Naive thymus-derived CD8-positive, alpha-beta T cell (primary cell): ENCODE results near the gene LHPP. TPM values are rescaled to one million over a fixed set of nuclear protein-coding genes. Genes with fewer than 3 reads are reported as not detected.

Experiments
- ATAC-seq, 2 donors: fragments of 150-1000 bp; cut with Tn5 transposase in 1 of 2; sonication (Bioruptor Pico), chemical (Tn5 transposase) in 1 of 2; 1 replicate in 1 of 2; 2 replicates in 1 of 2; pipeline ENCODE4 v1.10.0; 2021; ENCODE audit warnings: mild to moderate bottlenecking in 2 of 2, moderate library complexity in 2 of 2
- POLR2A ChIA-PET: fragments of 350-600 bp; sonication (Branson Sonifier 250); formaldehyde crosslinking; loops from one replicate; lab custom pipeline; 2021; ENCODE audit warnings: antibody characterized with exemption; lab: Charles Lee
- DNase-seq, 10 donors: peaks; one replicate each; pipeline versions ENCODE4 v3.0.0 to v3.0.0-alpha.2; 2020 to 2022
- H3K27ac Mint-ChIP-seq, 10 donors: one replicate each; pipeline ENCODE4 v1.8.0; 2020 to 2022; ENCODE audit warnings: mild to moderate bottlenecking in 10 of 10, mixed read lengths in 10 of 10, moderate library complexity in 4 of 10, inconsistent platforms in 1 of 10
- H3K27me3 Mint-ChIP-seq, 5 donors: one replicate each; pipeline ENCODE4 v1.8.0; 2021 to 2022; ENCODE audit warnings: mixed read lengths in 5 of 5
- H3K36me3 Mint-ChIP-seq, 3 donors: one replicate each; pipeline ENCODE4 v1.8.0; 2020 to 2022; ENCODE audit warnings: mixed read lengths in 3 of 3, mild to moderate bottlenecking in 2 of 3, inconsistent platforms in 1 of 3
- H3K4me1 Mint-ChIP-seq, 4 donors: one replicate each; pipeline ENCODE4 v1.8.0; 2021 to 2022; ENCODE audit warnings: mixed read lengths in 4 of 4
- H3K4me3 Mint-ChIP-seq, 10 donors: one replicate each; pipeline ENCODE4 v1.8.0; 2020 to 2022; ENCODE audit warnings: mild to moderate bottlenecking in 10 of 10, mixed read lengths in 10 of 10, moderate library complexity in 6 of 10, inconsistent platforms in 1 of 10
- H3K9me3 Mint-ChIP-seq, 9 donors: one replicate each; pipeline ENCODE4 v1.8.0; 2020 to 2022; ENCODE audit warnings: mixed read lengths in 9 of 9, mild to moderate bottlenecking in 3 of 9, inconsistent platforms in 1 of 9, moderate library complexity in 1 of 9
- polyA plus RNA-seq, 3 donors: library from polyadenylated mRNA; unstranded; fragments of 300-500 nt; fragmentation: Illumina TruSeq; gene quantifications; one replicate each; pipeline ENCODE4 v1.2.3, GENCODE V29; 2021
- total RNA-seq, 8 experiments: library from RNA in 2 of 8; stranded (reverse) in 2 of 8; gene quantifications; one replicate each; pipeline ENCODE4 v1.2.3 and lab custom pipeline; 2021 to 2026

LHPP gene
- total and polyA plus RNA-seq, 5 experiments from 2014 or later, result 18.1 to 27.4 (median 23.3) TPM

DNA sequence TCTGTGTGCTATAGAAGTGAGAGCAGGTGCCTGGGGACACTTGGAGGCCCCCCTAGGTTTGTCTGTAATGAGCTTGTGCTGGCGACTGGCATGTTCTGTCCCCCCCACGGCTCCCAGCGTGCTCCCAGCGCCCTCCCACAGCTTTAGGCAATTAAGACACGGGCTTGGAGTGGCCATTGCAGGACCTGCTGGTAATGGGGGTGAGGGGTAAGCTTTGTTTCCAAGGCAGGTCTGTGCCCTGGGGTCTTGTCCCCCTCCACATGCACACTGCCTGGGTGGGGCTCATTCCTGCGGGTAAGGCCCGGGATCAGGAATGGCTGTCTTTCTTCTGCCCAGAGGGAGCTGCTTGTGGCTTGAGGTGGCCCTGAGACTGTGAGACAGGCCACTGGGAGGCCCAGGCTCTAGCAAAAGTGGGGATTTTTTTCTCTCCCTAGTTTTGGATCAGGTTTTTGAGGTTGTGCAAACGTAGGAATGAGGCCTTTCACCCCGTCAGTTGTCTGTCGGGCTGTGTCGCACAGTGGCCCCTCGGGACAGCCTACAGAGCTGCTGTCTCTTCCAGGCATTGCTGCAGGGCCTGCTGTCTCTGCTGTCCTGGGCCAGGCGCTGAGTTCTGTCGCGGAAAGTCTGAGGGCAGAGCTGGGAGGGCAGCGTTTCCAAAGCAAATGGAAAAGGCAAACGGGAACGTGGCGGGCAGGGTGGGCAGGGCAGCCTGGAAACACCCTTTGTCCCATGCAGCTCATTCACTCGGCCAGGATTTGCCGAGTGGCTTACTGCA lies 107.4 kb downstream of the LHPP start:
- ATAC-seq (no peak), DNase-seq (peak in 1 of 10 donors; percentile 52)
- no peaks in the 10 kb centered on the region for H3K27me3 Mint-ChIP-seq
- H3K36me3 Mint-ChIP-seq, result no peaks in the 10 kb centered on the region
- H3K4me1 Mint-ChIP-seq, result peaks cover 0 to 19% (median 0%) of the 10 kb centered on the region in 4 donors
- no peak overlapping the region for H3K27ac Mint-ChIP-seq
- H3K9me3 Mint-ChIP-seq, result no peaks in the 10 kb centered on the region
- POLR2A ChIA-PET, result no interaction called here
- H3K4me3 Mint-ChIP-seq, result no peak overlapping the region

DNA sequence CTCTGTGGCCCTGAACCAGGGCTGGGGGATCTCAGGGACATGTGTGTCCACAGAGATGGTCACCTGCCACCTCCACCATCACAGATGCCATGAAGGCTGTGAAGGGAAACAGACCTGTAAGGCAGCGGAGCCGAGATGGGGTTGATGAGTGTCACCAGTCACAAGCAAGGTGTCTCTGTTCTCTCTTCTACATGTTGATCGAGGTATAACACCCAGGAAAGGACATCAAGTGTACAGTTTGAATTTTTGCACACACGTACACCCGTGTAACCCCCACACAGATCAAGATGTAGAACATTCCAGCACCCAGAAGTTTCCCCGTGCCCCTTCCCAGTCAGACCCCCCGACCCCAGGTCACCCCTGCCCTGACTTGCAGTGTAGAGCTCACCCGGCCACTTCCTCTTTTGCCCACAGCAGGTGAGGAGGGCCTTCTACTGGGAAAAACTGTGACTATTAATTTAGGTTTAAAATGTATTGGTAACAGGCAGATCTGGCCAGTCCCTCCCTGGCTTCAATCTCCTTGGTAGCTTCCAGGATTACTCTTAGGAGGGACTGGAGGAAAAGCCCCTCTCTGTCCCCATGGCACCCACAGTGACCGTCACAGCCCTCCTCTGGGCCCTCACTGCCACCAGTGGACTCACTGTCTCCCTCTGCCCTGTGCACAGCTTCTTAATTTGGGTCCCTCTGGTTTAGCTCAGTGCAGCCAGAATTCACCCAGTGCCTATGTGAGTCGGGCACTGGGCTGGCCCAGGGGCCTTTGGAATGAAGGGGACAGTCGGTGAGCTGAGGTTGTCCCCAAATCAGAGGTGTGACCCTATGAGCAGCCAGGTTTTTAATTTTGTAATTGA lies 108.2 kb downstream of the LHPP start:
- H3K36me3 Mint-ChIP-seq, result no peaks in the 10 kb centered on the region
- POLR2A ChIA-PET, result no interaction called here
- H3K9me3 Mint-ChIP-seq, result no peaks in the 10 kb centered on the region
- H3K4me3 Mint-ChIP-seq, result no peak overlapping the region
- ATAC-seq, result no peak
- peak overlapping the region in 1 of 10 donors; percentile 59 for H3K27ac Mint-ChIP-seq
- peak in 1 of 10 donors; percentile 50 for DNase-seq
- peaks cover 0 to 19% (median 0%) of the 10 kb centered on the region in 4 donors for H3K4me1 Mint-ChIP-seq
- no peaks in the 10 kb centered on the region for H3K27me3 Mint-ChIP-seq

DNA sequence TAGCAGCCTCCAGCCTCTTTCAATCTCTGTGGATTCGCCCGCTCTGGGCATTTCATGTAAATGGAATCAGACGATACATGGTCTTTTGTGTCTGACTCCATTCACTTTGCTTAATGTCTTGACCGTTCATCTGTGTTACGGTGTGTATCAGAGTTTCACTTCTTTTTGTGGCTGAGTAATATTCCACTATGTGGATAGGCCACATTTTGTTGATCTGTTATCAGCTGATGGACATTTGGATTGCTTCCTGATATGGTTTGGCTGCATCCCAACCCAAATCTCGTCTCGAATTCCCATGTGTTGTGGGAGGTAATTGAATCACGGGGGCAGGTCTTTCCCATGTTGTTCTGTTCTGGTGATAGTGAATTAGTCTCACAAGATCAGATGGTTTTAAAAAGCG lies 109.0 kb downstream of the LHPP start:
- H3K36me3 Mint-ChIP-seq, result no peaks in the 10 kb centered on the region
- no peaks in the 10 kb centered on the region for H3K27me3 Mint-ChIP-seq
- H3K4me1 Mint-ChIP-seq, result peaks cover 0 to 19% (median 2%) of the 10 kb centered on the region in 4 donors
- DNase-seq, result no peak
- H3K9me3 Mint-ChIP-seq, result no peaks in the 10 kb centered on the region
- no peak overlapping the region for H3K4me3 Mint-ChIP-seq
- ATAC-seq, result no peak
- POLR2A ChIA-PET, result no interaction called here
- no peak overlapping the region for H3K27ac Mint-ChIP-seq

DNA sequence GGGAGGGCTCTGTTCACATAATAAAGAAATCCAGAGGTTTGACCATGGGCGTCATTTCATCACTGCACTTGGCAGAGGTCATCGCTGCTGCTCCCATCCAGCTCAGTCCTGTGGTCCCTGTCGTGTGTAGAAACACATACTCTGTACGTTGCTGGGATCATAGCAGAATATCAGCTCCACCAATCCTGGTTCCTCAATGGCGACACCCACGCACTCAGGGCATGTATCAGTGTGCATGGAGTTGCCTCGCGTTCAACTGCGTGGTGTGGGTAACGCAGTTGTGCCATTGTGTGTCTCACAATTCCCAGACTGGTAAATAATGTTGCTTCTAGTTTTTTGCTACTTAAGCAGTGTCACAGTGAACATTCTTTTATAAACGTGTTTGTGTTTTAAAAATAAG lies 111.1 kb downstream of the LHPP start:
- H3K4me3 Mint-ChIP-seq, result no peak overlapping the region
- POLR2A ChIA-PET, result no interaction called here
- H3K27ac Mint-ChIP-seq, result no peak overlapping the region
- H3K9me3 Mint-ChIP-seq, result no peaks in the 10 kb centered on the region
- peaks cover 0 to 16% (median 4%) of the 10 kb centered on the region in 4 donors for H3K4me1 Mint-ChIP-seq
- DNase-seq (no peak), ATAC-seq (no peak)
- no peaks in the 10 kb centered on the region for H3K36me3 Mint-ChIP-seq
- H3K27me3 Mint-ChIP-seq, result no peaks in the 10 kb centered on the region

DNA sequence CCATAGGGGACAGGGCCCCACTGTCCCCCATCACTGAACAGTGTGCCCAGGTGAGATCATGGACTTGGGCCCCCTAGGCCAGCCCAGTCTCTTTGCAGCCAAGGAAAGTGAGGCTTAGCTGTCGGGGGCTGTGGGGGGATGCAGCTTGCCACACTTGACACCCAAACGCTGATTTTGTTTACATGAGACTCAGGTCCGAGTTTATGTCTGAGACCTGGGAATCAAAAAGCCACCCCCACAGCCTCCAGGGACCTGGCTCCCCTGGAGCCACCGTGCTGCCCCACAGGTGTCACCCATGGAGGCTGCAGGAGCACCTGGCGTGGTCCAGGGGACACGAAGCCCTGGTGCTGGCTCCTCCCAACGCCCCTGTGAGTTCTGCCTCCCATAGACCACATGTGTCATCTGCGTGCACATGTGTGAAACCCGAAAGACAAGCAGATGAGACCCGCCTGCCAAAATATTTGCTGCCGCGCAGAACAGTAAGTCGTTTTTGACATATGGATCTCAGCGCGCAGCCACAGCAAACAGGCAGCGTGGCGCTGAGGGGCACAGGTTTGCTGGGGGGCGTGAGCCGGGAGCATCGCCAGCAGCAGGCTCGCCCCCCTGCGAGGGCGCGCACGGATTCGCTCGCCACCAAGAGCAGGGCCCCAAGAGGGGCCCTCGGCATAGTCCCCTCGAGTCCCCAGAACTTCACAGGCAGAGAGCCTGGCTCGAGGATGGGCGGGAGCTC lies 112.3 kb downstream of the LHPP start:
- H3K4me1 Mint-ChIP-seq, result peaks cover 0 to 16% (median 4%) of the 10 kb centered on the region in 4 donors
- peaks cover 0 to 2% (median 0%) of the 10 kb centered on the region in 9 donors for H3K9me3 Mint-ChIP-seq
- H3K27me3 Mint-ChIP-seq, result no peaks in the 10 kb centered on the region
- no peak overlapping the region for H3K27ac Mint-ChIP-seq
- H3K4me3 Mint-ChIP-seq, result no peak overlapping the region
- POLR2A ChIA-PET, result no interaction called here
- no peak for ATAC-seq
- H3K36me3 Mint-ChIP-seq, result no peaks in the 10 kb centered on the region
- DNase-seq, result no peak

DNA sequence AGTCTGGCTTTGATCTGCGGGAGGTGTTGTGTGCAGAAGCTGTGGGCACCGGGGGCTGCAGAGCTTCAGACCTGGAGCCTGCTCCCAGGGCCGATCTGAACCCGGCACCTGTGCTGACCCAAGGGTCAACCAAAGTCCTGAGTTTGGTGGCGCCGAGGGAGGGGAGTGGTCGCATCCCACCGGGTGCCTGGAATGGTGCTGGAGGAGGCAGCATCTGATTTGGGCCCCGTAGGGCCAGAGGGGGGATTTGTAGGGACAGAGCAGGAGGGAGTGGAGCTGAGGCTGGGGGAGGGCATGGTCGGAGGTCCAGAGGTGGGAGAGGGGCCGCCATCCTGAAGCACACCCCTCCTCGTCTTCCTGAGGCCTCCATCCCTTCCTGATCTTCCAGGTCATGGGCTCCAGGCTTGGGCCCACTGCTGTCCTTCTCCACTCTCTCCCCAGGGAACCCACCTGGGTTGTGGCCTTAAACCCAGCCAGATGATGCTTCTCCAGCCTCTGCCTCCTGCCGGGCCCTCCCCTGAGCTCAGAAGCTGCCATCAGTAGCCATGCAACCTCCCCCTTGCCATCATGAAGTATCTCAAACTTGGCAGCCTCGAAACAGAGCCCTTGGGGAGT lies 112.9 kb downstream of the LHPP start:
- Mint-ChIP-seq H3K9me3 (peaks cover 0 to 3% (median 0%) of the 10 kb centered on the region in 9 donors), H3K27ac (peak overlapping the region in 1 of 10 donors; percentile 82), H3K4me1 (peaks cover 0 to 13% (median 4%) of the 10 kb centered on the region in 4 donors), H3K36me3 (peaks cover 0 to 4% (median 0%) of the 10 kb centered on the region in 3 donors), H3K27me3 (no peaks in the 10 kb centered on the region), H3K4me3 (no peak overlapping the region)
- POLR2A ChIA-PET, result no interaction called here
- peak in 1 of 10 donors; percentile 56 for DNase-seq
- no peak for ATAC-seq

DNA sequence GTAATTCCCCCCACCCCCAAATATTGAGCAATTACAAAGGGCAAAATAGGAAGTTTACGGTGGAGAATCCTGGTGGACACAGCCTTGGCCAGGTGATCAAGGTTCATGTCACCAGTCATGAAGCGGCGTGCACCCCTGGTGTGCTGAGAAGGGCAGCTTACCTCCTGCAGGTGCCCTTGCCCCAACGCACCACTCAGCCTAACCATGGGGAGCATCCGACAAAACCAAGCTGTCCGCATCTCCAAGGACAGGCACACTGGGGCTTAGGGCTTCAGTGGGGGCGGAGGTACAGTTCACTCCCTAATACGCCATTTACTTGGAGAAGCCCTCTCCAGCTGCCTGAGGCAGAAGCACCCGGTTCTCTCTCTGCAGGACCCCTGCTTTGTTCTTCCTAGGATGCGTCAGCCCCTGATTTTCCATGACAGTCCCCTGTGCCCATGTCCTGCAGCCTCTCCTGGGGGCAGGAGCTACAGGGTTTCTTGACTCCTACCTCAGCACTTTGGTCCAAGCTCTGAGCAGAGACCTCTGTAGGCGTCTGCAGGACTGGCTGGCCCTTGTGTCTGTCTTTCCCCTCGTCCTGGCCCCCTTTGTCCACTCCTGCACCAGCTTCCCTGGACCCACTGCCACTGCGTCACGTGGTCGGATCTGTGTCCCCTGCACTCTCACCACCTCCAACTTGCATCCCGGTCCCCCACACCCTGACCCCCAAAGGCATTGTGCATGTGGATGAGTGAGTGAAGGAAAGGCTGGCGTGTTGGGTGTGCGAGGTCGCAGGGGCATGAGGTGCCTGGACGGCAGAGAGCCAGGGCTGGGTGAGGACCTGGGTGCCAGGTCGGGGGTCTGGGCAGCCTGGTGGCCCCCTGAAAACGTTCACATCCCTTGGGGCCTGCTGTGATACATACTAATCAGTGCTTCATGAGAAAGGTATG lies 113.7 kb downstream of the LHPP start:
- peak in 1 of 10 donors; percentile 45 for DNase-seq
- Mint-ChIP-seq H3K27ac (peak overlapping the region in 3 of 10 donors; percentile 22 to 82 (median 53)), H3K27me3 (no peaks in the 10 kb centered on the region), H3K36me3 (peaks cover 0 to 12% (median 0%) of the 10 kb centered on the region in 3 donors), H3K9me3 (peaks cover 0 to 8% (median 4%) of the 10 kb centered on the region in 9 donors), H3K4me3 (no peak overlapping the region), H3K4me1 (peaks cover 0 to 6% (median 4%) of the 10 kb centered on the region in 4 donors)
- POLR2A ChIA-PET, result no interaction called here
- ATAC-seq, result no peak

DNA sequence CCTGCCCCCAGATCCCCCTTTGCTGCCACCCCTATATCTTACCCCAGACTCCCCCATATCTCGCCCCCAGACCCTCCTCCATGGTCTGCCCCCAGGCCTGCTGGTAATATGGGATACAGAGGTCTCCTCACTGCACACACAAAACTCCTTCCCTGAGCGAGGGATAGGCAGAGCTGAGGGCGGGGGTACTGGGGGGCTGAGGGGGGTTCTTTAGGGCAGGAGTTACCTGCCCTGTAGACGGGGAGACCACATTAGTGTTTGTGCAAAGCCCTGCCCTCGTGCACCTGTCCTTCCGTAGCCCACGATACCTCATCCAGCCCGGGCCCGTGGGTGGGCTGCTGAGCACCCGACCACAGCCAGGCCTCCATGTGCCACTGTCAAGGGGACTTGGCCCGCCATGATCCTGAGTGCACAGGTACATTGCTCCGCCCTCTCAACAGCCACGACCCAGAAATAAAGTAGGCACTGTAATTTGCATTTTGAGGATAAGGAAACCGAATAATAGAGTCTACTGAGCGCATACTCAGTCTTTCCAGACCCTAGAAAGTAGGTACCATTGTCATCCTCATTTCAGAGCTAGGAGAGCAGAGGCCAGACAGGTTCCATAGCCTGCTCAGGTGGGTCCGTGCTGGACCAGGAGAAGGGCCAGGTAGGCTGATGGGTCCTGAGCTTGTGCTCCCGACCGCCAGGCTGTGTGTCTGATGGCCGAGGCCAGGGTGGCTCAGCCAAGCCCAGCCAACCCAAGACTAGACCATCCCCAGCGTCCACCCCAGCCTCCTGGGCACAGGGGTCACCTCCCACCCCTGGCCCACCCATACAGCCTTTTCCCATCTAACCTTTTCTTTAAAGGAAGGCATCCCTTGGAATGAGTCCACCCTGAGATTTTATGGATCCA lies 115.2 kb downstream of the LHPP start:
- no peak overlapping the region for H3K4me3 Mint-ChIP-seq
- H3K27me3 Mint-ChIP-seq, result no peaks in the 10 kb centered on the region
- POLR2A ChIA-PET, result interaction anchor here (0.6 kb wide), 1 partner anchor 1582 kb away, joined by 3 read pairs; no protein-coding TSS in a partner anchor
- H3K27ac Mint-ChIP-seq, result no peak overlapping the region
- DNase-seq (peak in 1 of 10 donors; percentile 45), ATAC-seq (no peak)
- H3K4me1 Mint-ChIP-seq, result peaks cover 0 to 6% (median 1%) of the 10 kb centered on the region in 4 donors
- peaks cover 0 to 15% (median 7%) of the 10 kb centered on the region in 9 donors for H3K9me3 Mint-ChIP-seq
- H3K36me3 Mint-ChIP-seq, result peaks cover 5 to 17% (median 6%) of the 10 kb centered on the region in 3 donors

DNA sequence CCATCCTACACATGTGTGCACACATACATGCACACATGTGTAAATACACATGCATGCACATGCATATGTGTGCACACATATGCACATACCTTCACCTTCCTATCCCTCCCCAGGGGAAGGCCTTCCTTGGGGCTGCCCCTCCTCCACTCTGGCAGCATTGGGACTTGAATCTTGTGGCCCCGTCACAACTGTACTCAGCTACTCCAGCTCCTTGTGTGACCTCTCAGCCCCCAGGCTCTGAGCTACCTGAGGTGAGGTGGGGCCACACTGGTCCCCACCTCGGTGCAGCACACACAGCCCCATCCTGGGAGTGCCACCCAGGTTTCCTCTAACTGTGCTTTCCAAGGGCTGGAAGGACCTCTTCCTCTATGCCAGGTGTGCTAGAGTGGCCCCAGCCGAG lies 116.0 kb downstream of the LHPP start:
- DNase-seq (no peak), ATAC-seq (no peak)
- Mint-ChIP-seq H3K9me3 (peaks cover 0 to 15% (median 7%) of the 10 kb centered on the region in 9 donors), H3K27ac (peak overlapping the region in 1 of 10 donors; percentile 39), H3K4me3 (no peak overlapping the region), H3K36me3 (peaks cover 5 to 19% (median 6%) of the 10 kb centered on the region in 3 donors), H3K4me1 (peaks cover 0 to 6% (median 1%) of the 10 kb centered on the region in 4 donors), H3K27me3 (no peaks in the 10 kb centered on the region)
- POLR2A ChIA-PET, result no interaction called here

DNA sequence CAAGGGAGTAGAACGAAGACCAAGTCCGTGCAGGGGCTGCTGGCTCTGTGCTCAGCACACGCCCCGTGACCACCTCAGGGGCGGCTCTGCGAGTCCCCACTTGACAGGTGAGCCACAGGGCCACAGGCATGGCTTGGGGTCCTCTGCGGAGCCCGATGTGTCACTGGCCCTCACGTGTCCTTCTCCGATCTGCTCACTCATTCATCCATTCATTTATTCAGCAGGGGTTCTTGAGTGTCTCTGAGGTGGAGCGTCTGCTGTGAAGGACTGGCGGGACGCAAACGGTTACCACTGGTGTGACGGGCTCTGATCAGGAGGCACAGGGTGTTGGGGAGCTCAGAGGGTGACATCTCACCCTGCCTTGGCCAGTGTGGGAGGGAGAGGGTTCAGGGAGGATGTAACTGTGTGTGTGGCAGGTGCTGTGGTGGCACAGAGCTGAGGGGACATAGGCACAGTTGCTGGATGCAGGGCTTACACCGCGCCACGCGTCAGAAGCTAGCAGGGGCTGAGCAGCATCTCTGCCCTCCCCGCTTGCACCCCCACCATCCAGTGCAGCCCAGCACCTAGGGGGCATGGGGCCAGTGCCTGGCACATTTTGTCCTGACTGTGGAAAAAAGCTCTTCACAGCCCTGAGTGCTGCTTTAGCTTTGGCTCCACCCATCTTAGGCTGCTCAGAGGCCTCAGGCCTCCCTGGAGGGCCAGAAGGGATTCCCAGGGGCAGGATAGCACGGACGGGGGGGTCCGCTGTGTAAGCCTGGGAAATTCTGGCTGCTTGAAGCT lies 116.8 kb downstream of the LHPP start:
- Mint-ChIP-seq H3K36me3 (peaks cover 6 to 23% (median 8%) of the 10 kb centered on the region in 3 donors), H3K4me3 (no peak overlapping the region), H3K4me1 (peaks cover 0 to 6% (median 3%) of the 10 kb centered on the region in 4 donors), H3K27me3 (no peaks in the 10 kb centered on the region), H3K9me3 (peaks cover 0 to 15% (median 7%) of the 10 kb centered on the region in 9 donors), H3K27ac (peak overlapping the region in 2 of 10 donors; percentile 34 to 80)
- POLR2A ChIA-PET, result no interaction called here
- DNase-seq (peak in 1 of 10 donors; percentile 56), ATAC-seq (no peak)
